NCI-H1436 treated with DMSO at 0.1 percent for 48 hours (cell line): Measurements from ENCODE around the gene STC2.

Experiments
- DNase-seq: peaks from one replicate; lab custom pipeline; 2025; lab: John Stamatoyannopoulos, UW

STC2 gene

GRCh38 chr5:173328844-173329490, 753 bp upstream of the STC2 start:
- DNase-seq = no peak

- DNase-seq = no peak
Observed at GRCh38 chr5:173327084-173327947, 898 bp downstream of the STC2 start.

GRCh38 chr5:173326501-173326960, 1.7 kb downstream of the STC2 start:
- DNase-seq = no peak

GRCh38 chr5:173325091-173325698, 3.0 kb downstream of the STC2 start:
- DNase-seq = no peak

- no peak for DNase-seq
Observed at GRCh38 chr5:173324115-173325001, 3.9 kb downstream of the STC2 start.

GRCh38 chr5:173323799-173324114, 4.5 kb downstream of the STC2 start:
- no peak for DNase-seq

GRCh38 chr5:173323106-173323798, 5.0 kb downstream of the STC2 start:
- no peak for DNase-seq

GRCh38 chr5:173321886-173322285, 6.3 kb downstream of the STC2 start:
- DNase-seq = no peak

- no peak for DNase-seq
Observed at GRCh38 chr5:173320259-173320658, 8.0 kb downstream of the STC2 start.

GRCh38 chr5:173319646-173320045, 8.6 kb downstream of the STC2 start:
- DNase-seq = no peak

GRCh38 chr5:173318881-173319620, 9.2 kb downstream of the STC2 start:
- no peak for DNase-seq

GRCh38 chr5:173318330-173318729, 9.9 kb downstream of the STC2 start:
- no peak for DNase-seq

GRCh38 chr5:173317852-173318251, 10.4 kb downstream of the STC2 start:
- no peak for DNase-seq

GRCh38 chr5:173317091-173317730, 11.0 kb downstream of the STC2 start:
- no peak for DNase-seq

- DNase-seq = no peak
Observed at GRCh38 chr5:173316339-173317020, 11.7 kb downstream of the STC2 start.

- no peak for DNase-seq
Observed at GRCh38 chr5:173315495-173316338, 12.5 kb downstream of the STC2 start.

GRCh38 chr5:173314166-173314952, 13.9 kb downstream of the STC2 start:
- no peak for DNase-seq

GRCh38 chr5:173313351-173313801, 14.8 kb downstream of the STC2 start:
- no peak for DNase-seq
